PC-9 (cell line): Measurements from ENCODE around the gene CLDN34.

Experiments used
- CTCF ChIP-seq: fragments of 200-600 bp; sonication (generic); conservative IDR thresholded peaks from 2 replicates; pipeline ENCODE4 v1.6.1; 2017; ENCODE audit warnings: mixed run types, antibody characterized with exemption, mild to moderate bottlenecking, moderate library complexity
- EZH2 ChIP-seq: fragments of 200-600 bp; sonication (generic); IDR thresholded peaks from 2 replicates; pipeline ENCODE4 v1.8.0; 2017; ENCODE audit warnings: antibody characterized with exemption, low read depth

DNA sequence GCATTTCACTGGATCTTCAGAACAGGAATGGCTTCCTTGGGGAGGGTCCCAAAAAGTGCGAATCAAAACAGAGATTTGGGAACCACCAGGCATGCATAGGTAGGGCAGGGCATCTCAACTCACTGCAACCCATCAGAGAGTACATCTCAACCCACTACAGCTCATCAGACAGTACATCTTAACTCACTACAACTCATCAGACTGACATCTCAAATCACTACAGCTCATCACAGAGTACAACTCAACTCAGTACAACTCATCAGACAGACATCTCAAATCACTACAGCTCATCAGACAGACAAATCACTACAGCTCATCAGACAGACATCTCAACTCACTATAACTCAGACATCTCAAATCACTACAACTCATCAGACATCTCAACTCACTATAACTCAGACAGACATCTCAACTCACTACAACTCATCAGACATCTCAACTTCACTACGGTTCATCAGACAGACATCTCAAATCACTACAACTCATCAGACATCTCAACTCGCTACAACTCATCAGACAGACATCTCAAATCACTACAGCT, 47.5 kb upstream of the CLDN34 start:
- no peak for TF ChIP-seq CTCF
- TF ChIP-seq EZH2 = no peak
